ENCODE data around the gene NEURL3. TPM values are rescaled to one million over a fixed set of nuclear protein-coding genes. Genes with fewer than 3 reads are reported as not detected.
A peak's percentile ranks its signal among the peaks of the same experiment; 100 is the strongest.
"Not testable (repeated sequence)": the region's sequence is repeated elsewhere in the genome, so short reads cannot be mapped to it uniquely, and the experiment has no call there.

Gene NEURL3, protein sequence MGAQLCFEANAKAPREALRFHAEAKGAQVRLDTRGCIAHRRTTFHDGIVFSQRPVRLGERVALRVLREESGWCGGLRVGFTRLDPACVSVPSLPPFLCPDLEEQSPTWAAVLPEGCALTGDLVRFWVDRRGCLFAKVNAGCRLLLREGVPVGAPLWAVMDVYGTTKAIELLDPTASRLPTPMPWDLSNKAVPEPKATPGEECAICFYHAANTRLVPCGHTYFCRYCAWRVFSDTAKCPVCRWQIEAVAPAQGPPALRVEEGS
- total RNA-seq (ENCODE audit: low replicate concordance) = 0.12 TPM in 1 of 2 replicates, not detected in the other

DNA sequence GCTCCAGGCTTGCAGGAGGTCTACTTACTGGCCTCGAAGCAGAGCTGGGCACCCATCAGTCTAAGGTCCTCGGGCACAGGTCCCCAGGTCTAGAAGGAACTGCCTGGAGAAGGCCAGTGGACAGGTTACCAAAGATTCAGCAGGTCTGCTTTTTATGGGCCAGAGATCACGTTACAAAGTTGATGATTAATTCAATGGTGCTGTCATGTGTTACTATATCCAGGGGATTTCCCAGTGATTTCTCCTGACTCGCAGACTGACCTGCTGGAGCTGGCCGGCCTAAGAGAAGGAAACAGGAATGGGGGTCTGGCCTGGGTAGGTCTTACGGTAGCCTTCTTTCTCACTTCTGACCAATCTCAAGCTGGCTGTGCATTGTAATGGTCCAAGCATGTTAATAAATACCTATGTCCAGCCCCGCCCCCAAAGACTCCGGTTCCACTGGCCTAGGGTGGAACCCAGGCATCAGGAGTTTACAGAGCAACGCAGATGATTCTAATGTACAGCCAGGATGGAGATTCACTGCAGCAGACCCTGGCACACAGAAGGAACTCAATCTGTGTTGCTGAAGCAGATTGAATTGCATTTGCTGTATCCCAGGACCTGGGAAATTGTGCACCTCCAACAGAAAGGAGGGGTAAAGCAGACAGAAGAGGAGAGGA is at the start of gene NEURL3:
NEURL3 (minus strand) TSS at position 127 of the 659 bp plus-strand sequence; CDS start at position 56, 71 bp downstream.
- peaks cover 2% of the 10 kb centered on the region for H3K4me1 ChIP-seq
- H3K27ac Mint-ChIP-seq = peak within 1 kb of the TSS; percentile 71
- H3K27me3 Mint-ChIP-seq (ENCODE audit: insufficient read depth, low read depth) = peaks cover 13% of the 10 kb centered on the region
- no peak within 1 kb of the TSS for H3K27ac ChIP-seq
- no peaks in the 10 kb centered on the region for H3K9me3 ChIP-seq (ENCODE audit: low read depth)
- no peak within 1 kb of the TSS for H3K4me3 Mint-ChIP-seq
- no peaks in the 10 kb centered on the region for H4K20me1 ChIP-seq (ENCODE audit: low read depth)
- H3K36me3 ChIP-seq = no peaks in the 10 kb centered on the region
- H3K4me3 ChIP-seq = no peak within 1 kb of the TSS
- no peak within 1 kb of the TSS for H2AFZ ChIP-seq (replicated peaks)
- no peak within 1 kb of the TSS for H3K4me2 ChIP-seq
- H3K27me3 ChIP-seq = peaks cover 30% of the 10 kb centered on the region
- peaks cover 5% of the 10 kb centered on the region for H3F3A ChIP-seq (ENCODE audit: low read depth)
- no peaks in the 10 kb centered on the region for H3K79me2 ChIP-seq (ENCODE audit: low read depth)
- TF ChIP-seq, protein P1, sequence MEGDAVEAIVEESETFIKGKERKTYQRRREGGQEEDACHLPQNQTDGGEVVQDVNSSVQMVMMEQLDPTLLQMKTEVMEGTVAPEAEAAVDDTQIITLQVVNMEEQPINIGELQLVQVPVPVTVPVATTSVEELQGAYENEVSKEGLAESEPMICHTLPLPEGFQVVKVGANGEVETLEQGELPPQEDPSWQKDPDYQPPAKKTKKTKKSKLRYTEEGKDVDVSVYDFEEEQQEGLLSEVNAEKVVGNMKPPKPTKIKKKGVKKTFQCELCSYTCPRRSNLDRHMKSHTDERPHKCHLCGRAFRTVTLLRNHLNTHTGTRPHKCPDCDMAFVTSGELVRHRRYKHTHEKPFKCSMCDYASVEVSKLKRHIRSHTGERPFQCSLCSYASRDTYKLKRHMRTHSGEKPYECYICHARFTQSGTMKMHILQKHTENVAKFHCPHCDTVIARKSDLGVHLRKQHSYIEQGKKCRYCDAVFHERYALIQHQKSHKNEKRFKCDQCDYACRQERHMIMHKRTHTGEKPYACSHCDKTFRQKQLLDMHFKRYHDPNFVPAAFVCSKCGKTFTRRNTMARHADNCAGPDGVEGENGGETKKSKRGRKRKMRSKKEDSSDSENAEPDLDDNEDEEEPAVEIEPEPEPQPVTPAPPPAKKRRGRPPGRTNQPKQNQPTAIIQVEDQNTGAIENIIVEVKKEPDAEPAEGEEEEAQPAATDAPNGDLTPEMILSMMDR (IDR thresholded peaks at IDR 0.05) = no peak
- TF ChIP-seq EZH2 (IDR thresholded peaks at IDR 0.05) = no peak
- TF ChIP-seq EZH2phosphoT487 (IDR thresholded peaks at IDR 0.05) = no peak
- H3K36me3 Mint-ChIP-seq = no peaks in the 10 kb centered on the region
- no peak for DNase-seq (ENCODE audit: low spot score)
- no peaks in the 10 kb centered on the region for H3K9me3 Mint-ChIP-seq
- H3K4me1 Mint-ChIP-seq = peaks cover 27% of the 10 kb centered on the region
- H3K9ac ChIP-seq = no peak within 1 kb of the TSS

GRCh38 chr2:96554293-96555145 is 49.4 kb upstream of the NEURL3 start:
- no peak overlapping the region for H3K9ac ChIP-seq
- no peak overlapping the region for H3K27ac Mint-ChIP-seq

DNA sequence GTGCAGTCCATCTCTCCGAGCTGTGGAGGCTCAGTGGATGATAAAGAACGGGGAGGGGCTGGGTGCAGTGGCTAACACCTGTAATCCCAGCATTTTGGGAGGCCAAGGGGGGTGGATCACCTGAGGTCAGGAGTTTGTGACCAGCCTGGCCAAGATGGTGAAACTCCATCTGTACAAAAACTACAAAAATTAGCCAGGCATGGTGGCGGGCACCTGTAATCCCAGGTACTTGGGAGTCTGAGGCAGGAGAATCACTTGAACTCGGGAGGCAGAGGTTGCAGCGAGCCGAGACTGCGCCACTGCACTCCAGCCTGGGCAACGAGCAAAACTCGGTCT is 48.8 kb upstream of the NEURL3 start:
- not testable (repeated sequence) for H3K36me3 Mint-ChIP-seq

More at GRCh38 chr2:96554293-96555145, 49.4 kb upstream of the NEURL3 start:
- H3K36me3 ChIP-seq = no peaks in the 10 kb centered on the region
- no peaks in the 10 kb centered on the region for H3K79me2 ChIP-seq (ENCODE audit: low read depth)
- Mint-ChIP-seq H3K4me1 (no peaks in the 10 kb centered on the region), H3K36me3 (peaks cover 3% of the 10 kb centered on the region), H3K27me3 (ENCODE audit: insufficient read depth, low read depth) (peaks cover 9% of the 10 kb centered on the region), H3K4me3 (no peak overlapping the region), H3K9me3 (no peaks in the 10 kb centered on the region)
- no peaks in the 10 kb centered on the region for H3K9me3 ChIP-seq (ENCODE audit: low read depth)
- no peak overlapping the region for H3K4me2 ChIP-seq
- H3F3A ChIP-seq (ENCODE audit: low read depth) = no peaks in the 10 kb centered on the region
- TF ChIP-seq EZH2 (IDR thresholded peaks at IDR 0.05) (no peak), EZH2phosphoT487 (IDR thresholded peaks at IDR 0.05) (no peak)
- TF ChIP-seq, protein P1 (IDR thresholded peaks at IDR 0.05) = peak; percentile 92
- no peaks in the 10 kb centered on the region for H4K20me1 ChIP-seq (ENCODE audit: low read depth)
- H3K27me3 ChIP-seq = no peaks in the 10 kb centered on the region
- H3K4me3 ChIP-seq = no peak overlapping the region
- no peak overlapping the region for H2AFZ ChIP-seq (replicated peaks)
- H3K4me1 ChIP-seq = no peaks in the 10 kb centered on the region
- no peak overlapping the region for H3K27ac ChIP-seq
- DNase-seq (ENCODE audit: low spot score) = peak; percentile 76

More for the DNA sequence above, 48.8 kb upstream of the NEURL3 start:
- H3K9me3 ChIP-seq (ENCODE audit: low read depth); H3K9me3 Mint-ChIP-seq; DNase-seq (ENCODE audit: low spot score); H3K4me3 ChIP-seq; H3K27me3 ChIP-seq; H3K27ac ChIP-seq; H3K27ac Mint-ChIP-seq; H3K4me1 ChIP-seq; H3F3A ChIP-seq (ENCODE audit: low read depth); H3K9ac ChIP-seq; H3K4me3 Mint-ChIP-seq; H3K4me1 Mint-ChIP-seq; H3K36me3 ChIP-seq; H4K20me1 ChIP-seq (ENCODE audit: low read depth); H3K4me2 ChIP-seq; H3K27me3 Mint-ChIP-seq (ENCODE audit: insufficient read depth, low read depth); H2AFZ ChIP-seq (replicated peaks); H3K79me2 ChIP-seq (ENCODE audit: low read depth): not testable (repeated sequence)
